ENCODE data around the gene ASB10. TPM values are rescaled to one million over a fixed set of nuclear protein-coding genes. Genes with fewer than 3 reads are reported as not detected.

Gene ASB10
- total RNA-seq, 1 experiment from 2014 or later, result not detected

GRCh38 chr7:151178831-151179230 is 8.2 kb downstream of the ASB10 start:
- Mint-ChIP-seq H3K4me3 (ENCODE audit: unreplicated experiment) (no peak overlapping the region), H3K9me3 (ENCODE audit: unreplicated experiment) (no peaks in the 10 kb centered on the region), H3K4me1 (ENCODE audit: insufficient read depth, unreplicated experiment) (no peaks in the 10 kb centered on the region), H3K27ac (ENCODE audit: low read depth, unreplicated experiment) (no peak overlapping the region), H3K27me3 (ENCODE audit: insufficient read depth, unreplicated experiment) (peaks cover 74% of the 10 kb centered on the region), H3K36me3 (ENCODE audit: insufficient read depth, unreplicated experiment) (no peaks in the 10 kb centered on the region)
- CTCF ChIA-PET, result interaction anchor here (0.6 kb wide), 1 partner anchor 9 kb away, joined by 3 read pairs; no protein-coding TSS in a partner anchor
- TF ChIP-seq CTCF (IDR thresholded peaks at IDR 0.05; ENCODE audit: unreplicated experiment), result no peak
- intact Hi-C loops (cut with micrococcal nuclease), result no loop called here
- no TSS peak for BruUV-seq (replicated peaks)
- no peak for DNase-seq (ENCODE audit: unreplicated experiment)
- POLR2A ChIA-PET, result interaction anchor here (1.5 kb wide), 1 partner anchor 22 kb away, joined by 3 read pairs; no protein-coding TSS in a partner anchor

- TF ChIP-seq CTCF (IDR thresholded peaks at IDR 0.05; ENCODE audit: unreplicated experiment), result no peak
- Mint-ChIP-seq H3K9me3 (ENCODE audit: unreplicated experiment) (no peaks in the 10 kb centered on the region), H3K4me1 (ENCODE audit: insufficient read depth, unreplicated experiment) (no peaks in the 10 kb centered on the region), H3K36me3 (ENCODE audit: insufficient read depth, unreplicated experiment) (no peaks in the 10 kb centered on the region), H3K4me3 (ENCODE audit: unreplicated experiment) (no peak overlapping the region), H3K27ac (ENCODE audit: low read depth, unreplicated experiment) (no peak overlapping the region), H3K27me3 (ENCODE audit: insufficient read depth, unreplicated experiment) (peaks cover 80% of the 10 kb centered on the region)
- intact Hi-C loops (cut with micrococcal nuclease), result no loop called here
- no peak for DNase-seq (ENCODE audit: unreplicated experiment)
- ChIA-PET POLR2A (interaction anchor here (1.5 kb wide), 1 partner anchor 22 kb away, joined by 3 read pairs; no protein-coding TSS in a partner anchor), CTCF (interaction anchor here (0.6 to 1.4 kb wide), 3 partner anchors 8 to 128 kb away, joined by 3 to 5 read pairs (median 3); no protein-coding TSS in a partner anchor)
- no TSS peak for BruUV-seq (replicated peaks)
These were observed 8.8 kb downstream of the ASB10 start for GRCh38 chr7:151178236-151178635.

- CTCF ChIA-PET, result interaction anchor here (0.6 to 1.4 kb wide), 5 partner anchors 32 to 129 kb away, joined by 3 to 5 read pairs (median 3); no protein-coding TSS in a partner anchor
These were observed 9.7 kb downstream of the ASB10 start for GRCh38 chr7:151177310-151177709.

GRCh38 chr7:151176401-151176800 is 10.6 kb downstream of the ASB10 start:
- peaks cover 81% of the 10 kb centered on the region for H3K27me3 Mint-ChIP-seq (ENCODE audit: insufficient read depth, unreplicated experiment)
- H3K9me3 Mint-ChIP-seq (ENCODE audit: unreplicated experiment), result no peaks in the 10 kb centered on the region
- H3K27ac Mint-ChIP-seq (ENCODE audit: low read depth, unreplicated experiment), result no peak overlapping the region
- no peak overlapping the region for H3K4me3 Mint-ChIP-seq (ENCODE audit: unreplicated experiment)
- no peaks in the 10 kb centered on the region for H3K36me3 Mint-ChIP-seq (ENCODE audit: insufficient read depth, unreplicated experiment)
- no peak for TF ChIP-seq CTCF (IDR thresholded peaks at IDR 0.05; ENCODE audit: unreplicated experiment)
- H3K4me1 Mint-ChIP-seq (ENCODE audit: insufficient read depth, unreplicated experiment), result no peaks in the 10 kb centered on the region
- intact Hi-C loops (cut with micrococcal nuclease), result no loop called here
- ChIA-PET CTCF (interaction anchor here (0.6 to 1.3 kb wide), 5 partner anchors 12 to 73 kb away, joined by 3 to 4 read pairs (median 3); no protein-coding TSS in a partner anchor), POLR2A (no interaction called here)
- DNase-seq (ENCODE audit: unreplicated experiment), result no peak
- BruUV-seq (replicated peaks), result no TSS peak

More at GRCh38 chr7:151177310-151177709, 9.7 kb downstream of the ASB10 start:
- no peak for DNase-seq (ENCODE audit: unreplicated experiment)
- Mint-ChIP-seq H3K36me3 (ENCODE audit: insufficient read depth, unreplicated experiment) (no peaks in the 10 kb centered on the region), H3K4me1 (ENCODE audit: insufficient read depth, unreplicated experiment) (no peaks in the 10 kb centered on the region), H3K9me3 (ENCODE audit: unreplicated experiment) (no peaks in the 10 kb centered on the region), H3K27ac (ENCODE audit: low read depth, unreplicated experiment) (no peak overlapping the region), H3K27me3 (ENCODE audit: insufficient read depth, unreplicated experiment) (peaks cover 87% of the 10 kb centered on the region), H3K4me3 (ENCODE audit: unreplicated experiment) (no peak overlapping the region)
- POLR2A ChIA-PET, result no interaction called here
- TF ChIP-seq CTCF (IDR thresholded peaks at IDR 0.05; ENCODE audit: unreplicated experiment), result no peak
- no TSS peak for BruUV-seq (replicated peaks)
- intact Hi-C loops (cut with micrococcal nuclease), result no loop called here

Data from MCF 10A (cell line).